Duodenal mucosa (tissue), 2 donors: ENCODE data around the gene F7.
"Not testable (repeated sequence)": the region's sequence is repeated elsewhere in the genome, so short reads cannot be mapped to it uniquely, and the experiment has no call there.

ENCODE experiments used
- H3K27ac ChIP-seq: one replicate; pipeline ENCODE4 v1.7.0; 2013; ENCODE audit warnings: low read depth, low read length
- H3K27me3 ChIP-seq, 2 donors: one replicate each; pipeline ENCODE4 v1.7.0; 2013; ENCODE audit warnings: low read length in 2 of 2, control low read depth in 1 of 2; ENCODE audit not compliant: insufficient read depth in 2 of 2, control insufficient read depth in 1 of 2
- H3K36me3 ChIP-seq, 2 donors: one replicate each; pipeline ENCODE4 v1.7.0; 2013; ENCODE audit warnings: low read length in 2 of 2, control low read depth in 1 of 2; ENCODE audit not compliant: insufficient read depth in 2 of 2, control insufficient read depth in 1 of 2
- H3K4me1 ChIP-seq, 2 donors: one replicate each; pipeline ENCODE4 v1.7.0; 2013; ENCODE audit warnings: low read length in 2 of 2, control low read depth in 1 of 2; ENCODE audit not compliant: insufficient read depth in 2 of 2, control insufficient read depth in 1 of 2
- H3K4me3 ChIP-seq, 2 donors: one replicate each; pipeline ENCODE4 v1.7.0; 2013; ENCODE audit warnings: low read length in 2 of 2, low read depth in 1 of 2
- H3K9ac ChIP-seq, 2 donors: one replicate each; pipeline ENCODE4 v1.7.0; 2013; ENCODE audit warnings: low read length in 2 of 2, low read depth in 1 of 2
- H3K9me3 ChIP-seq, 2 donors: one replicate each; pipeline ENCODE4 v1.7.0; 2013; ENCODE audit warnings: low read length in 2 of 2, control low read depth in 1 of 2; ENCODE audit not compliant: control insufficient read depth in 1 of 2

F7 gene

DNA sequence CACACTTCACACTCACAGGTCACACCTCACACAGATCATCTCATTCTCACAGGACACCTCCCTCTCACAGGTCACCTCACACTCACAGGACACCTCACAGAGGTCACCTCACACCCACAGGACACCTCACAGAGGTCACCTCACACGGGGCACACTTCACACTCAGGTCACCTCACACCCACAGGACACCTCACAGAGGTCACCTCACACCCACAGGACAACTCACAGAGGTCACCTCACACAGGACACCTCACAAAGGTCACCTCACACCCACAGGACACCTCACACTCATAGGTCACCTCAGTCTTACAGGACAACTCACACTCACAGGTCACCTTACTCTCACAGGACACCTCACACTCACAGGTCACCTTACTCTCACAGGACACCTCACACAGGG is 6.9 kb downstream of the F7 start:
- H3K4me1 ChIP-seq, H3K9ac ChIP-seq, H3K9me3 ChIP-seq, H3K27ac ChIP-seq, H3K36me3 ChIP-seq, H3K4me3 ChIP-seq: not testable (repeated sequence)
- peaks cover 12 to 24% of the 10 kb centered on the region in 2 donors for H3K27me3 ChIP-seq

DNA sequence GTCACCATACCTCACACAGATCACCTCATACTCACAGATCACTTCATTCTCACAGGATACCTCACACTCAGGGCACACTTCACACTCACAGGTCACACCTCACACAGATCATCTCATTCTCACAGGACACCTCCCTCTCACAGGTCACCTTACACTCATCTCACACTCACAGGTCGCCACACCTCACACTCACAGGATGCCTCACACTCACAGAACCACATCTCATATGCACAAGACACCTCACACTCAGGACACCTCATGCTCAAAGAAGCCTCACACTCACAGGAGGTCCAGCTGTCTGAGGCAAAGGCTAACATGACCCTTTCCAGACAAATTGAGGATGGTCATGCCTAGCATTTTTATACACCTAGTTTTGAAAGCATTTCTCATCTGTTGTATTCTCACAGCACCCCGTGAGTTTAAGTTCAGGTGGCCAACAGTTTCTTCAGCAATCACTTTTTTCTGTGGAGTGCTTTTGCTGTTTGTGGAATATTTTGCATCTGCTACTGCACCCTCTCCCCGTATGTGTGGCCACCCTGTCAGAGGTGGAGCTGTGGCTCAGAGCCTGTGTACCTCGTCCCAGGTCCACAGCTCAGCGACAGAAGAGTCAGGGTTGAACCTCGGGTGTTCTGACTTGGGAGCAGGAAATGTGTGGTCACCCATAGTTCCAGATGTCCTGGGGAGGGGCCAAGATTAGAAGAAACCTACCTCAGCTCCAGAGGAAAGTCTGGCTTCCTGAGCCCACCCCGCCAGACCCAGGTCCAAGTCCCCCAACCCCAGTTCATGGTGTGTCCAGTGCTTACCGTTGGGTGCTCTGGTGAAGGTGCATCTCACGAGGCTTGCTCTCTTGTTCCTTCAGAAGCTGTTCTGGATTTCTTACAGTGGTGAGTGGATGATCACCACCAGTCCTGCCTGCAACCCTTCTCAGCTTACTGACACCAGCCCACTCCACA is 7.6 kb downstream of the F7 start:
- no peak overlapping the region for H3K27ac ChIP-seq
- peaks cover 12 to 24% of the 10 kb centered on the region in 2 donors for H3K27me3 ChIP-seq
- H3K9me3 ChIP-seq, result no peaks in the 10 kb centered on the region
- no peak overlapping the region for H3K4me3 ChIP-seq
- H3K4me1 ChIP-seq, result no peaks in the 10 kb centered on the region
- H3K9ac ChIP-seq, result no peak overlapping the region
- H3K36me3 ChIP-seq, result no peaks in the 10 kb centered on the region

DNA sequence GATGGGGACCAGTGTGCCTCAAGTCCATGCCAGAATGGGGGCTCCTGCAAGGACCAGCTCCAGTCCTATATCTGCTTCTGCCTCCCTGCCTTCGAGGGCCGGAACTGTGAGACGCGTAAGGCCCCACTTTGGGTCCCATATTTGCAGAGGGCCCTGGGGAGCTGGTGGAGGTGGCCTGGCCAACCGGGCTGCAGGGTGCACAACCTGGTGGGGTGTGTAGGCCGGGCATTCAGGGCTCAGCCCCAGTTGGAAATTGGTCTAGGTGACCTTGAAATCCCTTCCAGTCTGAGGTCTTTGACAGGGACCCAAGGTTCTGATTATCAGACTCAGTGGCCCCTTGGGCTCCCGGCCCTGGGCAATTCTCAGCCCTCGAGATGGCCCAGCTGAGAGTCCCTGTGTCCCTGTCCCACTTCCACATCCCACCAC is 8.3 kb downstream of the F7 start:
- H3K9ac ChIP-seq, result no peak overlapping the region
- no peaks in the 10 kb centered on the region for H3K9me3 ChIP-seq
- no peaks in the 10 kb centered on the region for H3K36me3 ChIP-seq
- peaks cover 12 to 24% of the 10 kb centered on the region in 2 donors for H3K27me3 ChIP-seq
- no peak overlapping the region for H3K4me3 ChIP-seq
- H3K4me1 ChIP-seq, result no peaks in the 10 kb centered on the region
- no peak overlapping the region for H3K27ac ChIP-seq

DNA sequence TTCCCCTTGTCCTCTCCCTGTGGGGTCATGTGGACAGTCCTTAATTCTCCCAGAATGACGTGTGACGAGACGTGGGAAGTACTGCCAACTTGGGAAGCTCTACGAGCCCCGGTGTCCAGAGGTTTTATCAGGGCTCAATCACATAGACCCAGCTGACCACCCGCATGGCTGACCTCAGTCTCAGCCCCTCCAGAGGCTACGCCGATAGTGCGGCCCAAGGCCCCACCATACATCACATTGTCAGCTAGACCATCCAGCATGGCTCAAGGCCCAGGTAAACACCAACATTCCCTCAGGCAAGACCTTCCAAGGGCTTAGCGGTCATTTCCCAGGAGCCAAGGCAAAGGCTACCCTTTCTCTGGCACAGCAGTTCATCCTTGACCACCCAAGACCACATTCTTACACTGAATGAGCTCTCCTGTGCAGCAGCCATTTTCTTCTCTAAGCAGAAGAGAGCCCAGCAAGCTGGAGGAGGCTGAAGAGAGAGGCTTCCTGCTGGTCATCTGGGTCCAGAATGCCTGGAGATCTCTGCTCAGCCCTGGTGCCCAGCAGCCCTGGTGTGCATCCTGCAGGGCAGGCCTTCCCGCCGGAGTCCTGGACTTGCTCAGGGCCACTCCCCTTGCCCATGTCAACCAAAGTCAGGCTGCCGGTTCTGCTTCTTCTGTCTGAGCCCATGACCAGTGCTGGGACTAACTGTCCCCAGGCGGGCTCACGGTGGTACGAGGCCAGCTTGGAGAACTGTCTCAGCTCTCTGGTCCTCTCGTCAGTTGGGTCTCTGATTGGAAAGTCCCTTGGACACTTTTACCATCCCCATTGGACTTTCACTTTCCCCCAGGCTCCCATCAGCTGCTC is 9.1 kb downstream of the F7 start:
- Histone ChIP-seq H3K4me1 (no peaks in the 10 kb centered on the region), H3K36me3 (no peaks in the 10 kb centered on the region)

DNA sequence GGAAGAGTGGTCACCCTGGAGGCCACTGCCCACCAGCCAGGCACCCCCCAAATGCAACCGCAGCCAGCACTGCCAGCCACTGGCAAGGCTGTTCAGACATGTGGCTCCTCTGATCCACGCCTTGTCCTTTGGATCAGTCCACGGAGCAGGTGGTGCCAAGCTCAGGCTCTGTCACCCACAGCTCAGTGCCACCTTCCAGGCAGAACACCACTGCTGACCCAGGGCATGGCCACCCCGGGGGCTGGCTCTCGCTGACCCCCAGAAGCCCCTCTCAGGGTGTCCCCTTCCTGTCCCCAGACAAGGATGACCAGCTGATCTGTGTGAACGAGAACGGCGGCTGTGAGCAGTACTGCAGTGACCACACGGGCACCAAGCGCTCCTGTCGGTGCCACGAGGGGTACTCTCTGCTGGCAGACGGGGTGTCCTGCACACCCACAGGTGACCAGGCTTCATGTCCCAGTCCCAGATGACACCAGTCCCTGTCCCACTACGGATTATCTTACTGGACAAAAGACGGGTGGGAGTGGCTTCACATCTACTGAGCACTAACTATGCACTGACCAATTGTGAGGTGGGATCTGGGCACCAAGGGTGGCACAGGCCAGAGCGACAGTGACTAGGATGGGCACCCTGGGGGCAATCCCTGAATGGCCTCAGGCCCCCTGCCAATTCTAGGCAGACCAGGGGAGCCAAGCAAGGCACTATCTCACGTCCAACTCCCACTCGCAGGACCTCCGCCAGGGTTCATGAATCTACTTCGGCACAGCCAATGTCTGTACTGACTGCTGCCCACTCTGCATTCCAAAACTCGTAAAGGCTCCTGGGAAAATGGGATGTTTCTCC is 10.0 kb downstream of the F7 start:
- Histone ChIP-seq H3K9ac (no peak overlapping the region), H3K4me1 (no peaks in the 10 kb centered on the region), H3K9me3 (no peaks in the 10 kb centered on the region), H3K27ac (no peak overlapping the region), H3K36me3 (no peaks in the 10 kb centered on the region), H3K27me3 (peaks cover 11 to 12% of the 10 kb centered on the region in 2 donors), H3K4me3 (no peak overlapping the region)

More for the DNA sequence above, 9.1 kb downstream of the F7 start:
- Histone ChIP-seq H3K27ac (no peak overlapping the region), H3K9me3 (no peaks in the 10 kb centered on the region), H3K4me3 (no peak overlapping the region), H3K9ac (no peak overlapping the region), H3K27me3 (peaks cover 12 to 20% of the 10 kb centered on the region in 2 donors)

DNA sequence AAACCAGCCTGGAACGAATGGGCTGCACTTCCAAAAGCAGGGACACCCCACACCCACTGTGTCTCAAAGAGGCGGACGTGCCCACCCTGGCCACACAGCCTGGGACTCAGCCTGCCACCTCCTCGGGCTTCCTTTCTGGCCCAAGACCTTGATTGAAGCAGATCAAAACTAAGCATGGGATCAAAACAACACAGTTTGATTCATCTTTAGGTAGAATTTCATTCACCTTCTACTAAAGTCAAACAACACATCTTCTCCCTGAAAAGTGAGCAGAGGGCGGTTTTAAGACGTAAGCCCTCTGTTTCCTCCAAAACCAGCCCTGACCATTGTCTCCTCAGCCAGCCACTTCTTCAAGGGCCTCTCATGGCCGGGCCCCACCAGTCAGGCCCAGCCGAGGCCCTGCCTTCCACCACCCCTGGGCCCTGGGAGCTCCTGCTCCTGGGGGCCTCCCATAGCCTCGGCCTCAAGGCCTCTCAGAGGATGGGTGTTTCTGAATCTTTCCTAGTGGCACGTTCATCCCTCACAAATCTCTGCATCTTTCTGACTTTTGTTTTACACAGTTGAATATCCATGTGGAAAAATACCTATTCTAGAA is 10.7 kb downstream of the F7 start:
- Histone ChIP-seq H3K9me3 (no peaks in the 10 kb centered on the region), H3K4me1 (no peaks in the 10 kb centered on the region), H3K27ac (no peak overlapping the region), H3K9ac (no peak overlapping the region), H3K27me3 (peaks cover 4 to 6% of the 10 kb centered on the region in 2 donors), H3K36me3 (no peaks in the 10 kb centered on the region), H3K4me3 (no peak overlapping the region)

DNA sequence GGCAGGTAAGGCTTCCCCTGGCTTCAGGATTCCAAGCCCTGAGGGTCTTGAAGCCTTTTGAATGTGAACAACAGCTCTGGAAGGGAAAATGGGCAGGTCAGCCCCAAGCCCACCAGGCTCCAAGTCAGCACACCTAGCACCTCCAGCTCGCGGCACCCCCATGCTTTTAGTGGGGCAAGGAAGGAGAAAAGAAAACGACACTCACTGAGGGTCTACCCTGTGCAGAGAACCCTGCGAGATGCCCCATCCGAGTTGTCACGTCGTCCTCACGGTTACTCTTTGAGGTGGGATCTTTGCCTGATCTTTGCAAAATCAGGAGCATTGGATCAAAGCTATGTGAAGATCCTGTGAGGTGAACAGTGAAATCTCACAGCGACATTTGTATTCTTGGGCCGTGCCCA is 11.3 kb downstream of the F7 start:
- Histone ChIP-seq H3K9ac (no peak overlapping the region), H3K36me3 (no peaks in the 10 kb centered on the region), H3K4me3 (no peak overlapping the region), H3K9me3 (no peaks in the 10 kb centered on the region), H3K27me3 (peaks cover 4% of the 10 kb centered on the region in 2 donors), H3K27ac (no peak overlapping the region), H3K4me1 (no peaks in the 10 kb centered on the region)

DNA sequence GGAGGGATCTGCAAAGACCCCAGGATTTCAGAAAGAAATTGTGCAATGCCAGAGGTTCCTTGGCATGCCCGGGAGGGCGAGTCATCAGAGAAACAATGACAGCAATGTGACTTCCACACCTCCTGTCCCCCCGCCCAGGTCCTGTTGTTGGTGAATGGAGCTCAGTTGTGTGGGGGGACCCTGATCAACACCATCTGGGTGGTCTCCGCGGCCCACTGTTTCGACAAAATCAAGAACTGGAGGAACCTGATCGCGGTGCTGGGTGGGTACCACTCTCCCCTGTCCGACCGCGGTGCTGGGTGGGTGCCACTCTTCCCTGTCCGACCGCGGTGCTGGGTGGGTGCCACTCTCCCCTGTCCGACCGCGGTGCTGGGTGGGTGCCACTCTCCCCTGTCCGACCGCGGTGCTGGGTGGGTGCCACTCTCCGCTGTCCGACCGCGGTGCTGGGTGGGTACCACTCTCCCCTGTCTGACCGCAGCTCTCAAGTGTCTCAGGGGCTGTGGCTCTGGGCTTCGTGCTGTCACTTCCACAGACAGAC is 11.8 kb downstream of the F7 start:
- H3K4me1 ChIP-seq, result no peaks in the 10 kb centered on the region
- H3K9me3 ChIP-seq, result no peaks in the 10 kb centered on the region
- H3K27me3 ChIP-seq, result peaks cover 0 to 4% of the 10 kb centered on the region in 2 donors
- no peak overlapping the region for H3K9ac ChIP-seq
- H3K36me3 ChIP-seq, result no peaks in the 10 kb centered on the region
- no peak overlapping the region for H3K27ac ChIP-seq
- H3K4me3 ChIP-seq, result no peak overlapping the region

DNA sequence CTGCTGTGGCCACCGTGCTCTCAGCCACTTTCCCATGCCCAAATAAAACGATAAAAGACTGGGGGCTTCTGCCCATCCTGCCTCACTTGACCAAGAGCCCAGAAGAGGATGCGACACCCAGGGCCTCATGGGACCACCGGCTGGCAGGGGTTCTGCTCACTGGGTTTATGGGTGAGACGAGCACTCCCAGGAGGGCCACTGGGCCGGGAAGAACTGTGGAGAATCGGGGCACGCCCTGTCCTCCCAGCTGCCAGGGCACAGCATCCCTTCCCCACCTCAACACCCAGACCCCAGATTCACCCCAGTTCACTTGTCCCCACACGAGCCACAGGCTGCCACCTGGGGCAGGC is 12.3 kb downstream of the F7 start:
- H3K4me1 ChIP-seq, result peaks cover 4% of the 10 kb centered on the region in 2 donors
- no peak overlapping the region for H3K4me3 ChIP-seq
- H3K9ac ChIP-seq, result no peak overlapping the region
- H3K36me3 ChIP-seq, result no peaks in the 10 kb centered on the region
- peaks cover 0 to 4% of the 10 kb centered on the region in 2 donors for H3K27me3 ChIP-seq
- no peak overlapping the region for H3K27ac ChIP-seq
- no peaks in the 10 kb centered on the region for H3K9me3 ChIP-seq
